Nasal cavity respiratory epithelium epithelial cell of viscerocranial mucosa (primary cell): Measurements from ENCODE around the gene UGDH. TPM values are rescaled to one million over a fixed set of nuclear protein-coding genes. Genes with fewer than 3 reads are reported as not detected.

Source experiments
- total RNA-seq: library from RNA; depleted of rRNA; stranded (reverse); fragments of >200 nt; gene quantifications from 2 replicates; pipeline ENCODE4 v1.2.3, GENCODE V29; 2014

Gene UGDH
- 59.6 and 61.9 TPM in 2 replicates for total RNA-seq

GRCh38 chr4:39527296-39528060 is at the start of gene UGDH:
UGDH (minus strand) TSS chr4:39527439; CDS start chr4:39521512, 5,927 bp downstream.

GRCh38 chr4:39458505-39459300 is 68.5 kb downstream of the UGDH start, which contains the start of the genes LIAS and RPL9:
LIAS (plus strand) TSS chr4:39459056; CDS start chr4:39459118, 62 bp downstream.
RPL9 (minus strand) TSS chr4:39458922; CDS start chr4:39458439, 483 bp downstream.

Other genes with a start within 250 kb of the UGDH start
- 51.9 and 66.3 TPM in 2 replicates for gene RFC1, start 161.1 kb downstream of the UGDH start, total RNA-seq
- gene KLB, start 120.5 kb downstream of the UGDH start, total RNA-seq, result under 0.01 TPM in 2 replicates
- 1,708 and 3,288 TPM in 2 replicates for gene RPL9, start 68.5 kb downstream of the UGDH start, total RNA-seq
- 15.0 and 18.8 TPM in 2 replicates for gene LIAS, start 68.4 kb downstream of the UGDH start, total RNA-seq
- 22.6 and 32.0 TPM in 2 replicates for gene SMIM14, start 111.4 kb upstream of the UGDH start, total RNA-seq
- gene UBE2K, start 170.7 kb upstream of the UGDH start, total RNA-seq, result 21.2 and 42.9 TPM in 2 replicates